Measurements from ENCODE around the gene TPM3. TPM values are rescaled to one million over a fixed set of nuclear protein-coding genes. Genes with fewer than 3 reads are reported as not detected.

Gene TPM3
- total and polyA plus RNA-seq, 9 of the 15 experiments (the other 6 are each of a cell fraction or from before 2014, with no cell fraction given) = 202 to 604 (median 421) TPM

GRCh38 chr1:154182344-154183045 is 9.4 kb downstream of the TPM3 start (continued):
- TF ChIP-seq CREBBP (IDR thresholded peaks at IDR 0.05; ENCODE audit: low read depth, low read length) (no peak), SP1 (CRISPR knock-in tag; IDR thresholded peaks at IDR 0.05) (no peak), ZNF408 (CRISPR knock-in tag; IDR thresholded peaks at IDR 0.05; ENCODE audit: low read depth) (no peak), SMAD4 (CRISPR knock-in tag; conservative IDR thresholded peaks at IDR 0.05) (no peak; the same call in 1 of the 2 replicates), SRSF7 (optimal IDR thresholded peaks at IDR 0.05; ENCODE audit: low read depth, low read length) (no peak), ZKSCAN1 (IDR thresholded peaks at IDR 0.05; ENCODE audit: low read depth, low read length) (no peak), CLOCK (CRISPR knock-in tag; IDR thresholded peaks at IDR 0.05; ENCODE audit: borderline replicate concordance) (no peak), GTF2F1 (IDR thresholded peaks at IDR 0.05; ENCODE audit: low read depth, low read length) (no peak), NCOA1 (IDR thresholded peaks at IDR 0.05; ENCODE audit: low read depth) (no peak), KAT2B (IDR thresholded peaks at IDR 0.05; ENCODE audit: low read depth, low read length) (no peak), NKRF (IDR thresholded peaks at IDR 0.05; ENCODE audit: borderline replicate concordance) (no peak), ZNF3 (CRISPR knock-in tag; IDR thresholded peaks at IDR 0.05) (no peak), ADNP (tag; IDR thresholded peaks at IDR 0.05) (no peak), NCOA6 (IDR thresholded peaks at IDR 0.05) (no peak), SRF (CRISPR knock-in tag; IDR thresholded peaks at IDR 0.05) (peak in 1 of 2 experiments; percentile 77; a peak in 1 of 4 replicates), CREB3 (tag; conservative IDR thresholded peaks at IDR 0.05; ENCODE audit: low read depth) (no peak), HLTF (IDR thresholded peaks at IDR 0.05) (no peak), MCM2 (IDR thresholded peaks at IDR 0.05; ENCODE audit: low read depth) (no peak), PHB (CRISPR knock-in tag; IDR thresholded peaks at IDR 0.05) (no peak)
- TF ChIP-seq, protein P1, sequence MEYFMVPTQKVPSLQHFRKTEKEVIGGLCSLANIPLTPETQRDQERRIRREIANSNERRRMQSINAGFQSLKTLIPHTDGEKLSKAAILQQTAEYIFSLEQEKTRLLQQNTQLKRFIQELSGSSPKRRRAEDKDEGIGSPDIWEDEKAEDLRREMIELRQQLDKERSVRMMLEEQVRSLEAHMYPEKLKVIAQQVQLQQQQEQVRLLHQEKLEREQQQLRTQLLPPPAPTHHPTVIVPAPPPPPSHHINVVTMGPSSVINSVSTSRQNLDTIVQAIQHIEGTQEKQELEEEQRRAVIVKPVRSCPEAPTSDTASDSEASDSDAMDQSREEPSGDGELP (CRISPR knock-in tag; IDR thresholded peaks at IDR 0.05; ENCODE audit: borderline replicate concordance) = 0 out of 2 replicates have a peak, but pooled peaks have one; percentile 10
- TF ChIP-seq, protein P2, sequence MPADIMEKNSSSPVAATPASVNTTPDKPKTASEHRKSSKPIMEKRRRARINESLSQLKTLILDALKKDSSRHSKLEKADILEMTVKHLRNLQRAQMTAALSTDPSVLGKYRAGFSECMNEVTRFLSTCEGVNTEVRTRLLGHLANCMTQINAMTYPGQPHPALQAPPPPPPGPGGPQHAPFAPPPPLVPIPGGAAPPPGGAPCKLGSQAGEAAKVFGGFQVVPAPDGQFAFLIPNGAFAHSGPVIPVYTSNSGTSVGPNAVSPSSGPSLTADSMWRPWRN (IDR thresholded peaks at IDR 0.05; ENCODE audit: low read depth) = no peak

All from K562 (cell line).